A172 (cell line): Measurements from ENCODE around the gene TPP2. TPM values are rescaled to one million over a fixed set of nuclear protein-coding genes. Genes with fewer than 3 reads are reported as not detected.

Source experiments
- DNase-seq: peaks from one replicate; pipeline ENCODE4 v3.0.0-alpha.2; 2015; ENCODE audit warnings: low spot score
- total RNA-seq: library from RNA; depleted of rRNA; stranded (reverse); fragments of >200 nt; shearing (Covaris generic); gene quantifications from 2 replicates; pipeline ENCODE4 v1.2.3, GENCODE V29; 2014; rRNA removed

Gene TPP2
- total RNA-seq: 48.4 and 86.1 TPM in 2 replicates

GRCh38 chr13:102596147-102597028, at the start of gene TPP2:
Gene TPP2, plus strand, starts transcription at chr13:102596986. Its CDS starts 53 bp downstream, at chr13:102597039.
- DNase-seq: peak; percentile 97

GRCh38 chr13:102548811-102549210, 48.0 kb upstream of the TPP2 start:
- no peak for DNase-seq

- DNase-seq: no peak
Measured at GRCh38 chr13:102550507-102550906, 46.3 kb upstream of the TPP2 start.

DNA sequence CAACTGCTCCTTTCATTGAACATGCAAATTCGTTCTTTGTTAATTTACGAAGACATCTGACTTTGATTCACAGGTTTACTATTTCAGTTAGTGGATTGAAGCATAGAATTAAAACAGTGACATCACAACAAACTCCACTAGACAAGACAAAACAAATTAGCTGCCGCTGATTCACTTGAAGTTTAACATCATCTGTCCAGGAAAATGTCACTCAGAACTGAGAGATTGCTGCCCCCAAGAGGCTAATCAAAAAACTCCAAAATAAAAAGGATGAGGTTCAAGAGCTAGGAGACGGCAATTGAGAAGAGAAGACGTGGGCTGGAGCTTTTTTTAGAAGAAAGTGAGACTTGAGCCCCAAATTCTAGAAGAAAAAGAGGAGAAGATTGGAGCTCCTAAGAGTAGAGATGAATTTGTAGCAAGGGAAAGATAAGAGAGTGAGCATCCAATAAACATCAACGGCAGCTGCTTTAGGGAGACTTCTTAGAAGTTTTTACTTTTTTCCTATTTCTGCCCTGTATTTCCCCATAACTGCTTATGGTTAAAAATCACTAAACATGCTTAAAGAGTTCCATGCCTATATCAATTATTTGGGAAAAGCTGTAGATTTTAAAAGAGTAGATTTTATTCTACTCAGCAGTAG, 40.8 kb upstream of the TPP2 start:
- DNase-seq: peak; percentile 60

DNA sequence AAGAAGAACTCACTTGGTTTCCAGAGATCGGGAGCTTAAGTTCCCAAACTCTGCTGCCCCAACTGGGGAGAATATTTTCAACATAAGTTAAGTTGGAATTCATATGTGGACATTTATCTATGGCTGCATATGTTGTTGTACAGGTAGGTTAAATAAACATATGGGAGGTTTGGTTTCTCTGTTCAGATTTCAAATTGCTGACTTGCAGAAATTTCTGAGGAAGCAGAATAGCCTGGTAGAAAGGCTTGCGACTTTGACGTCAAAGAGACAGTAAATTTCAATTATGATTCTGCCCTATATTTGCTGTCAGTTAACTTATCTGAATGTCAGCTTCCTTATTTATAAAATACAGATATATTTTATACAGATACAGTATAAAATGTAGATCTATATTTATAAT, 40.0 kb upstream of the TPP2 start:
- no peak for DNase-seq

GRCh38 chr13:102558029-102558428, 38.8 kb upstream of the TPP2 start:
- DNase-seq: no peak

DNA sequence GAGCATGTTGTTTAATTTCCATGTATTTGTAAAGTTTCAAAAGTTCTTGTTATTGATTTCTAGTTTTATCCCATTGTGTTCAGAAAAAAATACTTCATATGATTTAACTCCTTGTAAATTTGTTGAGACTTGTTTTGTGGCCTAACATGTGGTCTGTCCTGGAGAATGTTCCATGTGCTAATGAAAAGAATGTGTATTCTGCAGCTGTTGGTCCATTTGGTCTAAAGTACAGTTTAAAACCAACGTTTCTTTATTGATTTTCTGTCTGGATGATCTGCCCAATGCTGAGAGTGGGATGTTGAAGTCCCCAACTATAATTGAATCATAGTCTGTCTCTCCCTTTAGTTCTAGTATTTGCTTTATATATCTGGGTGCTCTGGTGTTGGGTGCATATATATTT, 34.9 kb upstream of the TPP2 start:
- DNase-seq: no peak

- DNase-seq: no peak
Measured at GRCh38 chr13:102563267-102563666, 33.5 kb upstream of the TPP2 start.

DNA sequence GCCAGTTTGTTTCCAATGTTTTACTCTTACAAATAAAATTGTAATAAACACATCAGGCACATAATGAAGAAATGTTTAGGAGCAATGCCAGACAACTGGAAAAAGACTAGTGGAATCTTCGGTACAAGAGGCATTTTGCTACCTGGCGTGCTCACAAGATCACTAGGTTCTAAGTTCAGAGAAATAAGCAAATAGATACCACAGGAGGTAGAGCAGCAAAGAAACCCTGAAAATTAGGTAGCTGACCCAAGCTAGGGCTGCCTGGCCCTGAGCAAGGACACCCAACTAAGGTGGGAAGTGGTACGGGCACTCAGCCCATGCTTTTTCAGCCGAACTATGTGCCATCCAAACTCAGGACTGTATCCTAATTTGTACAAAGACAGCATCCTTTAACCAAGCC, 32.2 kb upstream of the TPP2 start:
- no peak for DNase-seq

GRCh38 chr13:102566513-102566912, 30.3 kb upstream of the TPP2 start:
- DNase-seq: no peak

- DNase-seq: no peak
Measured at GRCh38 chr13:102567857-102568256, 28.9 kb upstream of the TPP2 start.

DNA sequence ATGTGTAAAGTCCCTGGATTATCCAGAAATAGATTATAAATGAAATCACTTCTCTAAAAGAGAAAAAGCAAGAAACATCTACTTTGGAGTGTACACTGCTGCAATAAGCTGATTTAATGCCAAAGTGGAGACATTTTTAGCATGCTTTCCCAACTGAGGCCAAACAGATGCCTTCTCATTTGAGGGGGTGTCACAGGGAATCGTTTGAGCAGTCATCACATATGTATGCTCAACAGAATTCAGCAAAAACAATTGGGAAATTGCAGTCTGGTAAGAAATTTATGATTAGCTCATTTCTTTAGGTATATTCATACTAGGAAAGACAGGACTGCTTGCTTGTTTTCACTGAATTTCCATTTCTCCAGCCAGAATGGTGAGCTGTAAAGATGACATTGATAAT, 27.3 kb upstream of the TPP2 start:
- no peak for DNase-seq

GRCh38 chr13:102571075-102571474, 25.7 kb upstream of the TPP2 start:
- no peak for DNase-seq

- no peak for DNase-seq
Measured at GRCh38 chr13:102572323-102572722, 24.5 kb upstream of the TPP2 start.

DNA sequence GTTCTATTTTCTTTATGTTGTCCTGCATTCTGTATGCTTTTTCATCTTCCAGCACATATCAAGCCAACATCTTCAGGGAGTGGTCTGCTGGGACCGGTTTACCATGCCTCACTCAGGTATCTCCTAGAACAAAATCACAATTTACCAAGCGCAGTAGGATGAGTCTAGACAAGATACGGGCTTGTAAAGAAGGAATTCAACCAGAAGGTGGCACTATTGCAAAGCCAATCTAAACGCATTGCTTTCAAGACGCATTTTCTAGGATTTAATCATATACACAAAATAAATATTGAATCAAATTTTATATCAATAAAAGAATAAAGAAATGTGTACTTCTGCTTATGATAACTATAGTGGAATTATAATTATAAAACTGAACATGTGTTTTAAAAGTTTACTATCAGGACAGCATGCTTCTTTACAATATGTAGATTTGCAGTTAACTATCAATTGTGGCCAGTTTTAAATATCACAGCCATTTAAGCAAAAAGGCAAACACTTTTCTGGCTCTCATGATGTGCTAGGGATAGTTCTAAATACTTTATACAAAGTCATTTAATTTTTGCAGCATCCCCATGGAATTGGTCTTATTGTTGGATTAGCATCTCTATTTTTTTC, 16.1 kb upstream of the TPP2 start:
- peak; percentile 62 for DNase-seq

GRCh38 chr13:102582256-102582655, 14.5 kb upstream of the TPP2 start:
- no peak for DNase-seq

DNA sequence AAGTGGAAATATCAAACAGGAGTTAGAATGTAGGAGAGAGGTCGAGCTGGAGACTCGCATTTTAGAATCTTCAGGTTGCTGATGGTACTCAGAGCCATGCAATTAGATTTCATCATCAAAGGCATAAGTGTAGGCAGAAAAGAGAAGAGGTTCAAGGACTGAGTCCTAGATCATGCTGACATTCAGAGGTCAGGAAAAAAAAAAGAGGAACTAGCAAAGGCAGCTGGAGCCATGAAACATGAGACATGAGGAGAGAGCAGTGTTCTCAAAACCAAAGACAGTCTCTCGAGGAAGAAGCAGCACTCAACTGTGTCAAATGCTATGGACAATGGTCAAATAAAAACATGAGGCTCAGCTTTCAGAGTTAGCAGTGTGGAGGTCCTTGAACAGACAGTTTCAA, 12.4 kb upstream of the TPP2 start:
- no peak for DNase-seq

GRCh38 chr13:102586615-102587014, 10.2 kb upstream of the TPP2 start:
- DNase-seq: no peak

DNA sequence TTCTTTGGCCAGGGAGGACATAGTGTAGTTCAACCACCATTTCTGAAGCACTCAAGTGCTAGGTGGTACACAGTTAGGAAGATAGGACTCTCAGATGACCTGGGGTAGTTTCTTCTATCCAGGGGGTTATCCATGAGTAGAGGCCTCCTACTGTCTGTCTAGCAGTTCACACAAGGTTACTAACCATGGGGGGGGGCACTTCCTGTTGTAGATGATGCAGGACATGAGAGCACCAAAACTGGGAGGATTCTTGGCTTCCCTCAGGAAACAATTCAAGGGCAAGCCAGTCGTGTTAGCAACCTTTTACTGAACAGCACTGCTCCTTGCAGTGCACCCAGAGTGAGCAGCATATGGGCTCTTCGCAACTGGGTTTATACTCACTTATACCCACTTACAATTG, 8.9 kb upstream of the TPP2 start:
- DNase-seq: no peak

DNA sequence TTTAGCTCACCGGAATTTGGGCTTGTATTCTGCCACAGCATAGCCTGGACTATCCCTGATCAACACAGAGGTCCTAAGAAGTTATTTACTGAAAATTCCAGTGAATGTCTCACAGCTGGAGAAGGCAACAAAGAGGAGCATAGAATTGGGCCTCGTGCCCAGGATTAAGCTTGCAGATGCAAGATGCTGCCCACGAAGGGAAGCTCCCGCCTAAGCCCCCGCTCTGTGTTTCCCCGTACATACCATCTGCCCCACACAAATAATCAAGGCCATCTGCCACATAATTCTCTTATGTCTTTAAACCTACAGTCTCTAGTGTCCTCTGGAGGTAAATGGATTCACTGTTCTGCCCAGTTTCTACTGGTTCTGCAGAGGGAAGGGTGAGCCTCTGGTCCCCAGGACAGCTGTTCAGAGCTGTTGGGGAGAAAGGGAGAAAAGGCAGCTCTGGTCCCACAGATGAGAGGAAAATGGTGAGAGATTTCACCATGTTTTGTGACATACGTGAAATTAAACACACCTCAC, 7.4 kb upstream of the TPP2 start:
- DNase-seq: no peak

DNA sequence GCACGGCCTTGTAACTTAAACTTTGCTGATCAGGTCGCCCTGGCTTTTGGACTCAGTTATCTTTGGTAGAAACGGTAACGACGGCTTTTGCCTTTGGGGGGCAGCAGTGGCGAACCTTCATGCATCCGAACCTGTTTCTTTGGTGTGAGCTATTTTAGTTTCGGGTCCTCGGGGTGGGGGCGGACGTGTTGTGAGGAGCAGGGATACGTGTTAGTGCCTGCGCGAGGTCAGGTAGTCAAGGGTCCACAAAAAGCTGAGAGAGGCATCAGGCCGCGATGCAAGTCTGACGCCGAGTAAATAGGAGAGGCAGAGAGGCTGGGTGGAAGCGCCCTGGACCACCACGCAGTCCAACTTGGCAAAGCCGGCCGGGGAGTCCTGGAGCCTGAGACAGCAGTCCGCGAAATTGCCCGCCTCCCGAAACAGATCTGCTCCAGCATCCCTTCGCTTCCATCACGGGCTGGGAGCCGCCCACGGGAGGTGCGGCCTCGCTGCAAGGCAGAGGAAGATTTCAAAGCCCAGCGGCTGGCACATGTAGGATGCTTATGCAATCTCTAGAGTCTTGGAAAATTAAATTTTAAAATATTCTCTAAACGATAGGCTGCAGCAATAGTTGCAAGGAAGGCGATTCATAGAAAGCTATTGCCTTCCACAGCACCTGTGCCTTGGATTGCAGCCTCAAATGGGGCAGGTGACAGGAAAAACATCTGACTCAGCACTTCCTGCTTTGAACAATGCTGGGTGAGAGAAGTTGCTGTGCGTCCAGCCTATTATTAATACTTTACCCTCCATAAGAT, 4.6 kb upstream of the TPP2 start:
- DNase-seq: peak; percentile 77

- no peak for DNase-seq
Measured at GRCh38 chr13:102593466-102593865, 3.3 kb upstream of the TPP2 start.
